Fibroblast of peridontal ligament (primary cell): ENCODE measurements around the gene DCST2.

ENCODE experiments used
- DNase-seq: peaks from one replicate; pipeline ENCODE4 v3.0.0-alpha.2; 2010; ENCODE audit errors: extremely low read depth

The DCST2 gene

DNA sequence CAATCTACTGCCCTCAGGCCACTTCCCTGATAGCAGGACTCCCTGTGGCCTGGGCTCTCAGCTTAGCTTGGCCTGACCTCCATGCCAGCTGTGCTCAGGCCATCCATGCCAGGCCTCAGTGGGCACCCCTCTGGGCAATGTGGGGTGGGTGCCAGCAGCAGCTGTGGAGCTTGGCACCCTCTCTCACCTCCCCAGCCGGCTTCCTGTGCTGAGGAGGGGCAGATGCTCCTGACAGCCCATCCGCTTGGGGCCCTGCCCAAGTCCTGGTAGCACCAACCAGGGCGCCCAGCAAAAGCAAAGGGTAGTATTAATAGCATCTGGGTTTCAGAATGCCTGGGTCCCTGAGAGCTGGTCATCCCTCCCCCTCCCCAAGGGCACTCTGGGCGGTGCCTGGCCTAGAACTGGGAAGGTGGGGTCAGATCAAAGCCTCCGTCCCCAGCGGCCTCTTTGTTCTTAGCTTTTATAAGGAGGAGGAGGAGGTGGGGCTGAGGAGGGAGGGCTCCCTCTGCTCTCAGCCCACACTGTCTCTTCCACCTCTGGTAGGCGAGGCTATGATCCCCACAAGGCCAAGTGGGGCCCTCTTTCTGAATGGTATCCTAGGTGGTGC lies 36.1 kb upstream of the DCST2 start:
- DNase-seq = no peak

DNA sequence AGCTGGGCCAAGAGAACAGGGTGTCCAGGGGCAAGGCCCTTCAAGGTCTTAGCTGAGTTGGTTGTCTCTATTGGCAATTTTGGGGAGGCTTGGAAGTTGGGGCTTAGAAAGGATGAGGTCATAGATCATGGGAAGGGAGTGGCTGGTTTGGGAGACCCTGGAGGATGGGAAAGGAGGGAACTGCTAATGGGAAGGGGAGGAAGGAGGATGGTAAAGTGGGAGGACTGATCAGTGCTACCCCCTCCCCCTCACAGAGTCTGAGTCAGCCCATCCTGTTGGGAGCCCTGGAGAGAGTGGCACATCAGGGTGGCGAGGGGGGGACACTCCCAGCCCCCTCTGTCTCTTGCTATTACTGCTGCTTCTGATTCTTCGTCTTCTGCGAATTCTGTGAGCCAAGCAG lies 35.0 kb upstream of the DCST2 start:
- DNase-seq = no peak

GRCh38 chr1:155066777-155067176 lies 33.2 kb upstream of the DCST2 start:
- no peak for DNase-seq

DNA sequence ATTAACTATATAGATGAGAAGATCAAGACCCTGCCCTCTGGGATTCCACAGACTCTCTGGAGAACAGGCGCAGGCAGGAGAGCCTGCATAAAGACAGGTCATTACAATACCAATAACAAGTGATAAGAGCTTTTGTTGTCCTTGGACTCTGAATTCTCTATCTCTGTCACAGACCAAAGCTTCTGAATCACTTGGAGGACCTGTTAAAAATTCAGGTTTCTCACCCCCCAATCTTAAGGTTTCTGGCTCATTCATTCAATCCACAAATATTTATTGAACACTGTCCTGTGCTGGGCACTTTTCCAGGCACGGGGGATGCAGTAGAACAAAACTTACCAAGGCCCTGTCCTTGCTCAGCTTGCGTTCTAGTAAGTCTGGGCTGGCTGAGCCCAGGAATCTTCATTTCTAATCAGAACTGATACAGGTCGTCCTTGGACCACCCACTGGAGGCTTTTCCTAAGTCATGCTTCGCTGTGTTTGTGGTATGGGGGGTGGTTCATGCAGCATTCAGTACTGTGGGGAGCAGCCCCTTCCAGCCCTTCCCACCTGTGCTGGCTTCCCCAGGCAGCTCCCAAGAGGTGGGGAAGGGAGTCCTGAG lies 31.4 kb upstream of the DCST2 start:
- no peak for DNase-seq

GRCh38 chr1:155064111-155064831 lies 30.7 kb upstream of the DCST2 start:
- DNase-seq = no peak

DNA sequence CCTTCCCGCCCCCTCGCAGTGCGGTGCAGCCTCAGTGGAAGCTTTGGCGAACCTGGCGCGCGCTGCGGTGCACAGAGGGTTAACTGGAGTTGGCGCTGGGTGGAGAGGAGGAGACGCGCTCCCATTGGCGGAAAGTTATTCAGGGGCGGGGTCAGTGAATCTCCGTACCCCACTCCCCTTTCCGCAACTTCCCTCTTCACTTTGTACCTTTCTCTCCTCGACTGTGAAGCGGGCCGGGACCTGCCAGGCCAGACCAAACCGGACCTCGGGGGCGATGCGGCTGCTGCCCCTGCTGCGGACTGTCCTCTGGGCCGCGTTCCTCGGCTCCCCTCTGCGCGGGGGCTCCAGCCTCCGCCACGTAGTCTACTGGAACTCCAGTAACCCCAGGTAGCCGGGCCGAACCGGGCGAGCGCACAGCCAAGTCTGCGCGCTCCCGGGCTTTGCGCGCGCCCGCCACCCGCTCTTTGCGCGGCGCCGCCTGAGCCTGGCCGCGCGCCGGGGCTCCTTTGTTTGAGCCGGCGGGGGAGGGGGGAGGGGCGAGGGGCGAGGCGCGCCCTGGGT lies 30.0 kb upstream of the DCST2 start, which contains the start of gene EFNA4:
TSS of gene EFNA4 (plus strand) at position 191 of the 561 bp plus-strand sequence. CDS start at position 275, 84 bp downstream.
- DNase-seq = peak; percentile 68

DNA sequence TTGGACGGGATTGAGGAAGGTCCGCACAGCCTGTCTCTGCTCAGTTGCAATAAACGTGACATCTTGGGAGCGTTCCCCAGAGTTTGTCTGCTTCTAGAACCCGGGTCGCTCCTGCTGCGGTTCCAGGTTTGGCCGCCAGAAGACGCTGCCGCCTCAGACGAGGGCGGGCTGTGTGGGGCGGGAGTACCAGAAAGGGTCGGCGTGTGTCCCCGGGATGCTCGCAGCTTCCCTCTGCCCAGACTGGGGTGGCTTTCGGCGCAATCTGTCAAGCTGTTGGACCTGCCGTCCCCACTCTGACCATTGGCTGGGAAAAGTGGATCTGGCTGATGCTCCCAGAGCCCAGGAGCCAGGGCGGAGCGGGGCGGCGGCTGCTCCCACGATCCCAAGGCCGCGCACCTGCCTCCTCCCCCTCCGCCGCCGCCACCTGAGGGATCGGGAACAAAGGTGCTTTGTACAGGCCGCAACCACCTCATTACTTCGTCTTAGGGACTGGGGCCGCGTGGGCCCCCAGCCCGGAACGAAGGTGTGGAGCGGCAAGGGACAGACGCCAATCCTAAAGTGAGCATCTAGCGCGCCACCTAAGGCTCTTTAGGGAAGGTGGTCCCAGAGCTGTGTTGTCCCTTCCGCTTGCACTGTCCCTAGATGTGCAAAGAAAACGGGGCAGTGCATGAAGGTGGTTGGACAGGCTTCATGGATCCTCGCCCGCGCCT lies 29.3 kb upstream of the DCST2 start:
- no peak for DNase-seq

DNA sequence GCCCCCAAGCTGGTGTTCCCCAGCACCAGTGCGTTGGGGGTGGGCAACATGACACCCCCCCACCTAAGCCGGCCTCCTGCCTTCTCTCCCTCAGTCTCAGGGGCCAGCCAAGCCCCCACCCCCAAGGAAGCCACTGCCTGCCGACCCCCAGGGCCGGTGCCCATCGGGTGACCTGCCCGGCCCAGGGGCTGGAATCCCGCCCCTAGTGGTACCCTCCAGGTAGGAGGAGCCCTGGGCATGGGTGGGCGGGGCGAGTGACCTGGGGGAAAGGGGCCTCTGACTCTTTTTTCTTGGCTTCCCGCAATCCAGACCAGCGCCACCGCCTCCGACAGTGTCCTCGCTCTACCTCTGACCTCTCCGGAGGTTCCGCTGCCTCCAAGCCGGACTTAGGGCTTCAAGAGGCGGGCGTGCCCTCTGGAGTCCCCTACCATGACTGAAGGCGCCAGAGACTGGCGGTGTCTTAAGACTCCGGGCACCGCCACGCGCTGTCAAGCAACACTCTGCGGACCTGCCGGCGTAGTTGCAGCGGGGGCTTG lies 28.6 kb upstream of the DCST2 start:
- no peak for DNase-seq

- DNase-seq = peak; percentile 68
Measured at GRCh38 chr1:155061381-155062150, 28.0 kb upstream of the DCST2 start.

GRCh38 chr1:155060736-155061135 lies 27.2 kb upstream of the DCST2 start:
- no peak for DNase-seq

GRCh38 chr1:155057788-155058211 lies 24.2 kb upstream of the DCST2 start:
- DNase-seq = no peak

DNA sequence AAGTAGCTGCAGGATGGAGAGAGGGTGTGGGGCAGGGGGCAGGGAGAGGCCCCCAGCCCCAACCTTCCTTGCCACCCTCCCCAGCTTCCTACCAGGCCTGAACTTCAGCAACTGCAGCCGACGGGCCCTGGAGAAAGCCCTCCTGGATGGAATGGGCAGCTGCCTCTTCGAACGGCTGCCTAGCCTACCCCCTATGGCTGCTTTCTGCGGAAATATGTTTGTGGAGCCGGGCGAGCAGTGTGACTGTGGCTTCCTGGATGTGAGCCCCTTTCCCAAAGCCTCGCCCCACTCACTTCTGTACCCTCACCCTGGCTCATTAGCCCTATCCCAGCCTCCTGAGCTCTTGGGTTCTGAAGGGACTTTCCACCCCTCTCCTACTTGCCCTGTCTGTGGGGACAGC lies 23.5 kb upstream of the DCST2 start:
- no peak for DNase-seq

- no peak for DNase-seq
Measured at GRCh38 chr1:155053531-155054105, 20.0 kb upstream of the DCST2 start.

DNA sequence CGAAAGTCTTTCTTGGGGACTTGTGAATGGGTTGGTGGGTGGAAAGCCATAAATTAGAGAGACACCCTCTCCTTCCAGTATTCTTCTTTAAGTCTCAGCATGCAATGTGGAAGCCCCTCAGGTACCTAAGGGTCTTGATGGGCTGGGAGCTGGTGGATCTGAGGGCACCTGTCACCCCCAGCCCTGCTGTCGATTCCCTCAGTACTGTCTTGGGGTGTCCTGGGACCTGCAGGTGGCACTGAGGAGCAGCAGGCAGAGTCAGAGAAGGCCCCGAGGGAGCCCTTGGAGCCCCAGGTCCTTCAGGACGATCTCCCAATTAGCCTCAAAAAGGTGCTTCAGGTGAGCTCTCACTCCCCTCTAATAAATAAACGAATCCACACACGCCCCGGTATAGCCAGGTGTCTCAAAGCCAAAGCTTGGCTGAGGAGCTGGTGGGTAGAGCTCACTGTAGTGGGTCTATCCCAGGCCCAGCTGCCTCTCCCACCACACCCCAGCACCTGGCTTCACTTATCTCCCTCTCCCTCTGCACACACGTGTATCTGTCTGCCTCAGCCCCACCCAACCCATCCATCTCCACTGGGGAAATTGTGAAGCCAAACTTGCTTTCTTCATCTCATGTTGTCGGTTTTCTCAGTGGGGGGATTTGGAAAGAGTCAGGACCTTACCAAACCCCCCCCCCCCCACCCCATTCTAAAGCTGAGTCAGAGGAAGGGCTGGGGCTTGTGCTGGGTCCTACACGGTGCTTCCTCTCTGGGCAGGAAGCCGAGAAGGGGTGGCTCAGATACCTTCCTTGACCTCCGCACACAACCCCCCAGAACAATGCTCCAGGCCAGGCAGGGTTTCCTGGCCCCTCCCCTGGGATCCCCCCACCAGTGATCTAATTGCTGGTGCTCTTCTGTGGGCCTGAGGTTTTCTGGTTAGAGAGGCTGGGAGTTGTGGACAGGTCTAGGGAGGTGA lies 19.1 kb upstream of the DCST2 start:
- no peak for DNase-seq

GRCh38 chr1:155051777-155052398 lies 18.3 kb upstream of the DCST2 start:
- no peak for DNase-seq

- no peak for DNase-seq
Measured at GRCh38 chr1:155051342-155051776, 17.8 kb upstream of the DCST2 start.

DNA sequence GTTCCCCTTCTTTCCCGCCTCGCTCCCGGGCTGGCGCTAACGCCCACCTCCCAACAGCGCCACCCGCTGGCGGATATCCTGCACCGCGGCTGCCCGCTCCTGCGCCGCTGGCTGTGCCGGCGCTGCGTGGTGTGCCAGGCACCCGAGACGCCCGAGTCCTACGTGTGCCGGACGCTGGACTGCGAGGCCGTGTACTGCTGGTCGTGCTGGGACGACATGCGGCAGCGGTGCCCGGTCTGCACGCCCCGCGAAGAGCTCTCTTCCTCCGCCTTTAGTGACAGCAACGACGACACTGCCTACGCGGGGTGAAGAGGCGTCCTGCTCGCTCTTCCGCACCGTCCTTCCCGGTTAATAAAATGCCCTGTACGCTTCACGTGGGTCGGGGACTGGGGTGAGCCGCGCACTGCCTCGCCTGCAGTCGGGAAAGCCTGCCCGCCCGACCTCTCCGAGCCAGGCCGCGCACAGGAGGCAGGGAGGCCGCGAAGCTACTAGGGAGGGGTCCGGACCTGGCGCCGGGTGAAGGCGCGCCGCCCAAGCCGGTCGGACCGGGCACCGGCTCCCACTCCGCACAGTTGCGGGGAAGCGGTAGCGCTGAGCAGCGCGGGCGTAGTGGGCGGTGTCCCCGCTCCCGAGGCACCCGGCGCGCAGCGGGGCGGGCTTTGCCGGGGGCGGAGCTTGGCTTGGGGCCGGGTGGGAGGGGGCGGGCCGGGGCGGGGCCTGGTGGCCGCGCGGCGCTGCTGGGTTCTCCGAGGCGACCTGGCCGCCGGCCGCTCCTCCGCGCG lies 17.2 kb upstream of the DCST2 start, which contains the start of gene ADAM15:
TSS of gene ADAM15 (plus strand) at position 757 of the 782 bp plus-strand sequence. CDS start 71 bp downstream, outside the sequence.
- DNase-seq = peak; percentile 58
